Measurements from ENCODE around the gene RPN1. TPM values are rescaled to one million over a fixed set of nuclear protein-coding genes. Genes with fewer than 3 reads are reported as not detected.
"Not testable (repeated sequence)": the region's sequence is repeated elsewhere in the genome, so short reads cannot be mapped to it uniquely, and the experiment has no call there.

Gene RPN1
- total RNA-seq, 2 experiments from 2014 or later, result 124 to 129 TPM

GRCh38 chr3:128586391-128586790 is 64.2 kb downstream of the RPN1 start:
- H3K9me3 Mint-ChIP-seq; H3K4me3 Mint-ChIP-seq; DNase-seq; H3K27me3 Mint-ChIP-seq (ENCODE audit: low read depth); H3K4me1 Mint-ChIP-seq (ENCODE audit: low read depth); H3K27ac Mint-ChIP-seq; H3K36me3 Mint-ChIP-seq (ENCODE audit: low read depth); intact Hi-C loops (cut with micrococcal nuclease): not testable (repeated sequence)
- CTCF ChIA-PET, result interaction anchor here (0.6 to 0.7 kb wide), 3 partner anchors 13 to 307 kb away, joined by 3 read pairs; no protein-coding TSS in a partner anchor

GRCh38 chr3:128585974-128586373 is 64.6 kb downstream of the RPN1 start:
- Mint-ChIP-seq H3K4me3 (no peak overlapping the region), H3K27me3 (ENCODE audit: low read depth) (no peaks in the 10 kb centered on the region), H3K9me3 (peaks cover 4% of the 10 kb centered on the region), H3K36me3 (ENCODE audit: low read depth) (no peaks in the 10 kb centered on the region), H3K4me1 (ENCODE audit: low read depth) (no peaks in the 10 kb centered on the region), H3K27ac (no peak overlapping the region)
- CTCF ChIA-PET, result interaction anchor here (0.7 to 1.2 kb wide), 2 partner anchors 13 to 160 kb away, joined by 3 to 4 read pairs; no protein-coding TSS in a partner anchor
- no peak for DNase-seq
- intact Hi-C loops (cut with micrococcal nuclease), result loop anchor here (2.0 kb wide), 1 partner anchor 85 kb away; no protein-coding TSS in a partner anchor

GRCh38 chr3:128585189-128585588 is 65.4 kb downstream of the RPN1 start:
- DNase-seq, result no peak
- Mint-ChIP-seq H3K4me1 (ENCODE audit: low read depth) (no peaks in the 10 kb centered on the region), H3K9me3 (peaks cover 6% of the 10 kb centered on the region), H3K4me3 (no peak overlapping the region), H3K27me3 (ENCODE audit: low read depth) (no peaks in the 10 kb centered on the region), H3K27ac (no peak overlapping the region), H3K36me3 (ENCODE audit: low read depth) (no peaks in the 10 kb centered on the region)
- intact Hi-C loops (cut with micrococcal nuclease), result loop anchor here (2.0 kb wide), 1 partner anchor 84 kb away; no protein-coding TSS in a partner anchor
- CTCF ChIA-PET, result interaction anchor here (0.5 to 1.3 kb wide), 5 partner anchors 9 to 159 kb away, joined by 3 to 8 read pairs (median 4); no protein-coding TSS in a partner anchor

GRCh38 chr3:128584412-128585020 is 66.1 kb downstream of the RPN1 start:
- no peaks in the 10 kb centered on the region for H3K27me3 Mint-ChIP-seq (ENCODE audit: low read depth)
- H3K4me3 Mint-ChIP-seq, result no peak overlapping the region
- DNase-seq, result peak; percentile 76
- H3K27ac Mint-ChIP-seq, result no peak overlapping the region
- no peaks in the 10 kb centered on the region for H3K4me1 Mint-ChIP-seq (ENCODE audit: low read depth)
- intact Hi-C loops (cut with micrococcal nuclease), result loop anchor here (1.0 to 2.0 kb wide), 3 partner anchors 24 to 158 kb away; no protein-coding TSS in a partner anchor
- H3K36me3 Mint-ChIP-seq (ENCODE audit: low read depth), result no peaks in the 10 kb centered on the region
- CTCF ChIA-PET, result interaction anchor here (0.7 to 3.7 kb wide), 13 partner anchors 9 to 318 kb away, joined by 3 to 16 read pairs (median 4); no protein-coding TSS in a partner anchor
- peaks cover 3% of the 10 kb centered on the region for H3K9me3 Mint-ChIP-seq

DNA sequence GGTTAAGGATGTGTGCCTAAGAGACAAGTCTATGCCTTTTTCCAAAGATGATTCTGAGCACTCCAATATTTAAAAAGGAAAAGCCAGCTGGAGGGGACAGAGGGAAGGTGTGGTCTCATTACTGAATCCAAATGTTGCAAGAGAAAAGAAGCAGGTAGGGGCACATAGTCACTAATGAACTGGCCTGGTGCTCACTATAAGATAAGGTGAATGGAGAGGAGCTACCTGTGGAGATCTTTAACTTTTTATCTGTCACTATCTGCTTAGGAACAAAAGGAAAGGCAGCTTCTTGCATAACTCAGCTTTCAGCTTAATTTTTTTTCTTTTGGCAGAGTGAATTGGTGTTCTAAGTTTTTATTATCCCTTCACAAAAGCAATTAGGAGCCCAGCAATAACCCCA is 69.1 kb downstream of the RPN1 start:
- no peak for DNase-seq
- no peak overlapping the region for H3K27ac Mint-ChIP-seq
- H3K4me3 Mint-ChIP-seq, result no peak overlapping the region
- peaks cover 3% of the 10 kb centered on the region for H3K9me3 Mint-ChIP-seq
- H3K36me3 Mint-ChIP-seq (ENCODE audit: low read depth), result no peaks in the 10 kb centered on the region
- H3K27me3 Mint-ChIP-seq (ENCODE audit: low read depth), result no peaks in the 10 kb centered on the region
- intact Hi-C loops (cut with micrococcal nuclease), result no loop called here
- CTCF ChIA-PET, result interaction anchor here (0.6 to 3.7 kb wide), 3 partner anchors 8 to 28 kb away, joined by 3 to 16 read pairs (median 4); no protein-coding TSS in a partner anchor
- H3K4me1 Mint-ChIP-seq (ENCODE audit: low read depth), result no peaks in the 10 kb centered on the region

GRCh38 chr3:128579927-128580326 is 70.7 kb downstream of the RPN1 start:
- Mint-ChIP-seq H3K4me3 (no peak overlapping the region), H3K36me3 (ENCODE audit: low read depth) (no peaks in the 10 kb centered on the region), H3K4me1 (ENCODE audit: low read depth) (no peaks in the 10 kb centered on the region), H3K27ac (no peak overlapping the region), H3K9me3 (peaks cover 3% of the 10 kb centered on the region), H3K27me3 (ENCODE audit: low read depth) (peaks cover 2% of the 10 kb centered on the region)
- intact Hi-C loops (cut with micrococcal nuclease), result no loop called here
- CTCF ChIA-PET, result interaction anchor here (0.7 to 1.3 kb wide), 4 partner anchors 21 to 152 kb away, joined by 3 to 4 read pairs (median 3); no protein-coding TSS in a partner anchor
- DNase-seq, result peak; percentile 18

- H3K36me3 Mint-ChIP-seq (ENCODE audit: low read depth), result no peaks in the 10 kb centered on the region
- H3K4me1 Mint-ChIP-seq (ENCODE audit: low read depth), result peaks cover 7% of the 10 kb centered on the region
- intact Hi-C loops (cut with micrococcal nuclease), result no loop called here
- H3K27ac Mint-ChIP-seq, result no peak overlapping the region
- peaks cover 8% of the 10 kb centered on the region for H3K27me3 Mint-ChIP-seq (ENCODE audit: low read depth)
- DNase-seq, result no peak
- CTCF ChIA-PET, result no interaction called here
- no peak overlapping the region for H3K4me3 Mint-ChIP-seq
- H3K9me3 Mint-ChIP-seq, result peaks cover 3% of the 10 kb centered on the region
Observed at GRCh38 chr3:128578346-128578745, 72.3 kb downstream of the RPN1 start.

DNA sequence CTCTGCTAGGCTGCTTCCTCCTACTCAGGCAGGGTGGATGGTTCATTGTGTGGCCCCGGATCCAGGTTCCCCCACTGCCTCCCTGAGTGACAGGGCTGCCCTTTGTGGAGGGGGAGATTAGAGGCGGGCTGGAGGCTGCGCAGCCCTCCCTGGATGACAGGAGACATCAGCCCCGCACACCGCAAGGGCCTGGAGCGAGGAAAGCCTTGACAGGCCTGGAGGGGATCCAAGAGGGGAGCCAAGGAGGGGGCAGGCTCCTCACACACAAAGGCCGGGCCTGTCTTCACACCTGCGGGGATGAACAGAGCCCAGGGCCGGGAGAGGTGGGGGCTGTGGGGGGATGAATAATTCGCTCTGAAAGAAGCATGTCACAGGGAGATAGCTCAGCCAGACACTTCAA is 72.9 kb downstream of the RPN1 start:
- DNase-seq, result no peak
- intact Hi-C loops (cut with micrococcal nuclease), result no loop called here
- Mint-ChIP-seq H3K27me3 (ENCODE audit: low read depth) (peaks cover 8% of the 10 kb centered on the region), H3K4me1 (ENCODE audit: low read depth) (peaks cover 14% of the 10 kb centered on the region), H3K4me3 (no peak overlapping the region), H3K36me3 (ENCODE audit: low read depth) (no peaks in the 10 kb centered on the region), H3K27ac (no peak overlapping the region), H3K9me3 (peaks cover 3% of the 10 kb centered on the region)
- CTCF ChIA-PET, result no interaction called here

GRCh38 chr3:128576290-128576689 is 74.3 kb downstream of the RPN1 start:
- no peak overlapping the region for H3K4me3 Mint-ChIP-seq
- H3K4me1 Mint-ChIP-seq (ENCODE audit: low read depth), result peaks cover 18% of the 10 kb centered on the region
- intact Hi-C loops (cut with micrococcal nuclease), result no loop called here
- H3K36me3 Mint-ChIP-seq (ENCODE audit: low read depth), result no peaks in the 10 kb centered on the region
- peaks cover 3% of the 10 kb centered on the region for H3K9me3 Mint-ChIP-seq
- H3K27me3 Mint-ChIP-seq (ENCODE audit: low read depth), result peaks cover 10% of the 10 kb centered on the region
- CTCF ChIA-PET, result no interaction called here
- DNase-seq, result no peak
- no peak overlapping the region for H3K27ac Mint-ChIP-seq

DNA sequence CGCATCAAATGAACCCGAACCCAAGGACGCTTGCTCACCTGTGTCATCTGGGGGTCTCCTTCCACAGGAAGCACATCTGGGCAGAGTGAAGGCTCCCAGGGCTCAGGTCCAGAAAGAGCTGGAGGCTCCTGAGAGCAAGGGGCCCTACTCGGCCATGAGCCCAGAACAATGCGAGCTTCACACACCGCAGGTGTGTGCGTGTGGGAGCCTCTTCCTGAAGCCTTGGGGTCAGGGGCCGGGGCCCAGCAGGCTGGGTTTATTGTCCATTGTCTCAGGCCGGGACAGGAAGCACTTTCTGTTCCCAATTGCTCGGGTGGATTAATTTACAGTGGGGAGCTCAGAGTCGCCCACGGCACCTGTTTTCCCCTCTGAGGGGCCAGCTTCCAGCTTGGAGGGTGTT is 74.8 kb downstream of the RPN1 start:
- H3K4me3 Mint-ChIP-seq, result no peak overlapping the region
- no peaks in the 10 kb centered on the region for H3K36me3 Mint-ChIP-seq (ENCODE audit: low read depth)
- intact Hi-C loops (cut with micrococcal nuclease), result no loop called here
- H3K9me3 Mint-ChIP-seq, result peaks cover 3% of the 10 kb centered on the region
- no peak overlapping the region for H3K27ac Mint-ChIP-seq
- peaks cover 12% of the 10 kb centered on the region for H3K27me3 Mint-ChIP-seq (ENCODE audit: low read depth)
- H3K4me1 Mint-ChIP-seq (ENCODE audit: low read depth), result peaks cover 18% of the 10 kb centered on the region
- CTCF ChIA-PET, result interaction anchor here (1.0 kb wide), 1 partner anchor 8 kb away, joined by 3 read pairs; no protein-coding TSS in a partner anchor
- no peak for DNase-seq

DNA sequence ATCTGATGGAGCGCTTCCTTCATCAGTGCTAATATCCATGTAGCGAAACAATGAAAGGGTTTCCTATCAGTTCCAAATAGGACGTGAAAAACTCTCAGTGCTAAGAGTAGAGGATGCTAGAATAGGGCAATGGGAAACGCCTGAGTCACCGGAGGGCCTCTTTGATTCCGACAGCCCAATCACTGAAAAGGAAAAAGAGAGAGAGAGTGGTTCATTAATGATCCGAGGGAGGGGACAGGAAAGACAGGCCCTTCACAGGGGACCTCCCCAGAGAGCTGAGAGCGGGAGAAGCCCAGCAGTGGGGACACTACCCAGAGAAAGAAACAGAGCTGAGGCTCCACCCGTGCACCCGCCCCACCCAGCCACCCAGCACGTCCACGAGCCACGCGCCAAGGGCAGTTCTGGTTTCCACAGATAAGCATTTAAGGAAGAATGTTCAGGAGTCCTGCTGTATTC is 76.9 kb downstream of the RPN1 start:
- H3K4me3 Mint-ChIP-seq, result no peak overlapping the region
- CTCF ChIA-PET, result interaction anchor here (0.6 to 2.9 kb wide), 7 partner anchors 9 to 147 kb away, joined by 3 to 16 read pairs (median 6); no protein-coding TSS in a partner anchor
- peaks cover 17% of the 10 kb centered on the region for H3K27me3 Mint-ChIP-seq (ENCODE audit: low read depth)
- H3K36me3 Mint-ChIP-seq (ENCODE audit: low read depth), result no peaks in the 10 kb centered on the region
- H3K4me1 Mint-ChIP-seq (ENCODE audit: low read depth), result peaks cover 18% of the 10 kb centered on the region
- no peak overlapping the region for H3K27ac Mint-ChIP-seq
- intact Hi-C loops (cut with micrococcal nuclease), result loop anchor here (2.0 to 5.0 kb wide), 3 partner anchors 81 to 221 kb away; partner anchors contain the start of genes GATA2 and RAB7A
- H3K9me3 Mint-ChIP-seq, result no peaks in the 10 kb centered on the region
- peak; percentile 61 for DNase-seq

DNA sequence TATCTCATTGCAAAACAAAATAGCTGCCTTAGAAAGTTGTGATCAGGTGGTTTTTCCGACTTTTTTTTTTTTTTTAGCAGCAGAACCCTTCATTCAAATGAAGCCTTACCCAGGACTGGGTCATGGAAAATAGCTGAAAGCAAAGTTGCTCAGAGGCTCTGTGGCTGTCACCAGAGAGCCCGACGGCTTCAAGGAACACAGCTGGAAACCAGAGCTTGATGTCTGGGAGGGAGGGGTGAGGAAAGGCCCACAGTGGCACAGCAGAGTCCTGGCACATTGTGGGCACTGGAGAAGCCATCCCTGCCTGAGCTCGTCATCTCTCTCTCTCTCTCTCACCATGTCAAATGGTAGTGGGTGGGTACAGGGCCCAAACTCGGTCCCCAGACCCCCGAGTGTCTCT is 77.5 kb downstream of the RPN1 start:
- intact Hi-C loops (cut with micrococcal nuclease), result loop anchor here (2.0 to 5.0 kb wide), 3 partner anchors 81 to 222 kb away; partner anchors contain the start of genes GATA2 and RAB7A
- peaks cover 18% of the 10 kb centered on the region for H3K4me1 Mint-ChIP-seq (ENCODE audit: low read depth)
- peak overlapping the region; percentile 43 for H3K27ac Mint-ChIP-seq
- H3K36me3 Mint-ChIP-seq (ENCODE audit: low read depth), result no peaks in the 10 kb centered on the region
- H3K4me3 Mint-ChIP-seq, result peak overlapping the region; percentile 13
- H3K27me3 Mint-ChIP-seq (ENCODE audit: low read depth), result peaks cover 17% of the 10 kb centered on the region
- CTCF ChIA-PET, result interaction anchor here (0.6 to 2.9 kb wide), 9 partner anchors 10 to 147 kb away, joined by 3 to 16 read pairs (median 6); no protein-coding TSS in a partner anchor
- DNase-seq, result peak; percentile 54
- H3K9me3 Mint-ChIP-seq, result no peaks in the 10 kb centered on the region
